HCT116 (cell line): Measurements from ENCODE around the gene DHX58. TPM values are rescaled to one million over a fixed set of nuclear protein-coding genes. Genes with fewer than 3 reads are reported as not detected.

Source experiments
- ATAC-seq: fragments of 200-7000 bp; cut with Tn5 transposase; 2 replicates; pipeline ENCODE4 v1.9.1; 2020; ENCODE audit warnings: mild to moderate bottlenecking, moderate library complexity
- BruUV-seq: library from RNA; stranded (reverse); fragments of 400-500 nt; replicated peaks from 2 replicates; lab custom pipeline; 2021; lab: Mats Ljungman, UMichigan
- CTCF ChIA-PET: fragments of 300-600 bp; sonication (Branson Sonifier 250); formaldehyde crosslinking; loops from one replicate; lab custom pipeline; 2021; ENCODE audit warnings: antibody characterized with exemption; lab: Charles Lee
- POLR2A ChIA-PET: fragments of 300-600, 350-600 bp; sonication (Branson Sonifier 250); formaldehyde crosslinking; loops from one replicate; lab custom pipeline; 2021; ENCODE audit warnings: antibody characterized with exemption; lab: Charles Lee
- RAD21 ChIA-PET, 2 experiments: fragments of 300-600 bp; sonication (Branson Sonifier 250); formaldehyde crosslinking; loops; one replicate each; lab custom pipeline; 2023; ENCODE audit warnings: low total read pairs in 2 of 2; ENCODE audit not compliant: uncharacterized antibody in 2 of 2, unreplicated experiment in 2 of 2, low non-redundant PET in 1 of 2; lab: Charles Lee
- DNase-seq: peaks from one replicate; pipeline ENCODE4 v3.0.0-alpha.2; 2010; ENCODE audit warnings: low read depth, low spot score
- H2AFZ ChIP-seq: fragments of 200-600 bp; shearing (Covaris generic), sonication (generic); 2 replicates; pipeline ENCODE4 v1.6.1; 2017; ENCODE audit warnings: low read depth, mixed run types, mixed read lengths, antibody characterized with exemption, low read length; ENCODE audit not compliant: poor library complexity, severe bottlenecking
- H3K27ac ChIP-seq: 2 replicates; pipeline ENCODE4 v1.5.1; 2012; ENCODE audit warnings: low read depth, low read length
- H3K27me3 ChIP-seq: fragments of 200-600 bp; sonication (generic); 2 replicates; pipeline ENCODE4 v1.6.1; 2016; ENCODE audit warnings: mixed run types, low read length, mixed read lengths; ENCODE audit not compliant: insufficient read depth
- H3K36me3 ChIP-seq, 2 experiments: fragments of 200-500 bp in 1 of 2; fragments of 200-600 bp in 1 of 2; sonication (Bioruptor generic) in 1 of 2; sonication (generic) in 1 of 2; 2 replicates each; pipeline versions ENCODE4 v1.5.1 to v1.6.1; 2014 to 2016; ENCODE audit warnings: low read length in 2 of 2, inconsistent platforms in 1 of 2, mixed read lengths in 1 of 2, mixed run types in 1 of 2; ENCODE audit not compliant: insufficient read depth in 2 of 2, control insufficient read depth in 1 of 2
- H3K4me1 ChIP-seq, 2 experiments: fragments of 200-600 bp in 1 of 2; sonication (generic) in 1 of 2; 2 replicates each; pipeline versions ENCODE4 v1.5.1 to v1.6.1; 2012 to 2017; ENCODE audit warnings: low read length in 2 of 2, inconsistent platforms in 1 of 2, mild to moderate bottlenecking in 1 of 2, mixed read lengths in 1 of 2, mixed run types in 1 of 2, moderate library complexity in 1 of 2; ENCODE audit not compliant: insufficient read depth in 2 of 2, control insufficient read depth in 1 of 2
- H3K4me2 ChIP-seq: fragments of 200-600 bp; sonication (generic); 2 replicates; pipeline ENCODE4 v1.6.1; 2017; ENCODE audit warnings: mixed run types, low read length, mixed read lengths
- H3K4me3 ChIP-seq, 2 experiments: fragments of 200-600 bp in 1 of 2; sonication (generic) in 1 of 2; replicated peaks in 1 of 2; 2 replicates each; pipeline ENCODE4 v1.5.1; 2011 to 2016; ENCODE audit warnings: low read length in 2 of 2, control low read depth in 1 of 2, low read depth in 1 of 2, mild to moderate bottlenecking in 1 of 2, mixed read lengths in 1 of 2, mixed run types in 1 of 2
- H3K79me2 ChIP-seq: fragments of 200-600 bp; sonication (generic); 2 replicates; pipeline ENCODE4 v1.6.1; 2017; ENCODE audit warnings: mild to moderate bottlenecking, mixed run types, low read length, moderate library complexity, mixed read lengths; ENCODE audit not compliant: insufficient read depth
- H3K9ac ChIP-seq: fragments of 200-600 bp; sonication (generic); 2 replicates; pipeline ENCODE4 v1.6.1; 2016; ENCODE audit warnings: low read length, mixed read lengths
- H3K9me2 ChIP-seq: fragments of 200-600 bp; sonication (generic), shearing (Covaris generic); 2 replicates; pipeline ENCODE4 v1.6.1; 2017; ENCODE audit warnings: mixed run types, mild to moderate bottlenecking, moderate library complexity; ENCODE audit not compliant: insufficient read depth
- H3K9me3 ChIP-seq, 2 experiments: fragments of 200-500 bp in 1 of 2; fragments of 200-600 bp in 1 of 2; sonication (Bioruptor generic) in 1 of 2; sonication (generic) in 1 of 2; 2 replicates each; pipeline ENCODE4 v1.6.1; 2014 to 2017; ENCODE audit warnings: low read length in 2 of 2, mixed read lengths in 2 of 2, inconsistent platforms in 1 of 2, low read depth in 1 of 2, mild to moderate bottlenecking in 1 of 2, mixed run types in 1 of 2, moderate library complexity in 1 of 2; ENCODE audit not compliant: control insufficient read depth in 1 of 2, insufficient read depth in 1 of 2
- H4K20me1 ChIP-seq: fragments of 200-600 bp; sonication (generic), shearing (Covaris generic); 2 replicates; pipeline ENCODE4 v1.6.1; 2017; ENCODE audit warnings: mixed run types, mild to moderate bottlenecking, moderate library complexity; ENCODE audit not compliant: insufficient read depth
- CEBPB ChIP-seq: IDR thresholded peaks from 2 replicates; pipeline ENCODE4 v1.6.1; 2012; ENCODE audit warnings: low read depth
- EGR1 ChIP-seq: IDR thresholded peaks from 2 replicates; pipeline ENCODE4 v1.6.1; 2012; ENCODE audit warnings: low read depth
- ELF1 ChIP-seq: IDR thresholded peaks from 2 replicates; pipeline ENCODE4 v1.6.1; 2012; ENCODE audit warnings: low read depth, borderline replicate concordance
- EZH2phosphoT487 ChIP-seq: fragments of 200-600 bp; IDR thresholded peaks from 2 replicates; pipeline ENCODE4 v1.6.1; 2018; ENCODE audit warnings: antibody characterized with exemption, borderline replicate concordance
- RAD21 ChIP-seq: IDR thresholded peaks from 2 replicates; pipeline ENCODE4 v1.6.1; 2012; ENCODE audit warnings: low read depth, mild to moderate bottlenecking
- SP1 ChIP-seq: IDR thresholded peaks from 2 replicates; pipeline ENCODE4 v1.6.1; 2012; ENCODE audit warnings: low read depth
- SRF ChIP-seq: IDR thresholded peaks from 2 replicates; pipeline ENCODE4 v1.6.1; 2012; ENCODE audit warnings: low read depth
- TCF7L2 ChIP-seq: IDR thresholded peaks from 2 replicates; pipeline ENCODE4 v1.7.0; 2011; ENCODE audit warnings: borderline replicate concordance, inconsistent platforms; ENCODE audit not compliant: insufficient read depth, insufficient read length; ENCODE audit errors: extremely low read depth
- ZFX ChIP-seq: fragments of 450-650 bp; IDR thresholded peaks from 2 replicates; pipeline ENCODE4 v1.6.1; 2017
- intact Hi-C: fragments of 100-400 bp; cut with micrococcal nuclease; formaldehyde crosslinking; loops from 2 replicates; pipeline ENCODE4 v1.10.0; 2022
- total RNA-seq: library from RNA; stranded (reverse); gene quantifications from one replicate; pipeline ENCODE4 v1.2.1, GENCODE V29; 2021; ENCODE audit not compliant: unreplicated experiment
- TF ChIP-seq, protein P1 (sequence below): IDR thresholded peaks from 2 replicates; pipeline ENCODE4 v1.6.1; 2011; ENCODE audit warnings: mild to moderate bottlenecking, low read length, moderate library complexity; ENCODE audit not compliant: insufficient replicate concordance; ENCODE audit errors: extremely low read depth
- TF ChIP-seq, protein P2 (sequence below): IDR thresholded peaks from 2 replicates; pipeline ENCODE4 v1.6.1; 2012; ENCODE audit warnings: low read depth

Gene DHX58
- total RNA-seq, 1 experiment from 2014 or later = 1.2 TPM

DNA sequence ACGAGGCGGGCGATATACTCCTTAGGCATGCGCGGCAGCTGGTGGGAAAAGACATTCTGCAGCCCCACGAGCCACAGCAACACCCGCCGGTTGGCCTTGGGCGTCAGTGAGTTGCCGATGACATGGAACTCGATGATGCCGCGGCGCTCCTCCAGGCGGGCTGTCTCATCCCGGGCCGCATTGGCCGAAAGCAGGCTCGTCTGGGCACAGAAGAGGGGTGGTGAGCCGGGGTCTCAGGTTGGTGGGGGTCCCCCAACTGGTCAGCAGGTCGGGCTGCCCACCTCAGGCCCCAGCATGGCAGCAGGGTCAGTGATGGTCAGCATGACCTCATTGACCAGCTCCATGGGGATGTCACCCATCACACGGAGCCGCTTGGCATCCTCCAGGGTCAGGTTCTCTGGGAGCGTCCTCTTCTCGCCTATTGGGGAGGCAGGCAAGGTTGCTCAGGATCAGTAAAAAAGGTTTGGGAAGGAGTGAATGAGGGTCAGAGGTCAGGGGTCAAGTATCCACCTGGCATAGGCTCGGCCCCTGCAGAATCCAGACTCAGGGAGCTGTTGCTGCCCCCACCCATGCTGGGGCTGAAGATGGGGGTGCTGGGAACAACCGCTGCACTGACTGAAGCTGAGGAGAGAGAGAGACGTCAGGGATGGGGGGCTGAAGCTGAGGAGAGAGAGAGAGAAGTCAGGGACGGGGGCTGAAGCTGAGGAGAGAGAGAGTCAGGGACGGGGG is 5.0 kb upstream of the DHX58 start:
- ATAC-seq (no peak), DNase-seq (no peak)
- BruUV-seq = no TSS peak
- no peak overlapping the region for H3K4me3 ChIP-seq
- H3K9me2 ChIP-seq = no peaks in the 10 kb centered on the region
- TF ChIP-seq EZH2phosphoT487 (no peak), TCF7L2 (no peak), EGR1 (no peak), CEBPB (no peak), ZFX (no peak), SRF (no peak), SP1 (no peak), RAD21 (no peak), ELF1 (no peak)
- TF ChIP-seq, protein P1, sequence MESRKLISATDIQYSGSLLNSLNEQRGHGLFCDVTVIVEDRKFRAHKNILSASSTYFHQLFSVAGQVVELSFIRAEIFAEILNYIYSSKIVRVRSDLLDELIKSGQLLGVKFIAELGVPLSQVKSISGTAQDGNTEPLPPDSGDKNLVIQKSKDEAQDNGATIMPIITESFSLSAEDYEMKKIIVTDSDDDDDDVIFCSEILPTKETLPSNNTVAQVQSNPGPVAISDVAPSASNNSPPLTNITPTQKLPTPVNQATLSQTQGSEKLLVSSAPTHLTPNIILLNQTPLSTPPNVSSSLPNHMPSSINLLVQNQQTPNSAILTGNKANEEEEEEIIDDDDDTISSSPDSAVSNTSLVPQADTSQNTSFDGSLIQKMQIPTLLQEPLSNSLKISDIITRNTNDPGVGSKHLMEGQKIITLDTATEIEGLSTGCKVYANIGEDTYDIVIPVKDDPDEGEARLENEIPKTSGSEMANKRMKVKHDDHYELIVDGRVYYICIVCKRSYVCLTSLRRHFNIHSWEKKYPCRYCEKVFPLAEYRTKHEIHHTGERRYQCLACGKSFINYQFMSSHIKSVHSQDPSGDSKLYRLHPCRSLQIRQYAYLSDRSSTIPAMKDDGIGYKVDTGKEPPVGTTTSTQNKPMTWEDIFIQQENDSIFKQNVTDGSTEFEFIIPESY = no peak
- TF ChIP-seq, protein P2, sequence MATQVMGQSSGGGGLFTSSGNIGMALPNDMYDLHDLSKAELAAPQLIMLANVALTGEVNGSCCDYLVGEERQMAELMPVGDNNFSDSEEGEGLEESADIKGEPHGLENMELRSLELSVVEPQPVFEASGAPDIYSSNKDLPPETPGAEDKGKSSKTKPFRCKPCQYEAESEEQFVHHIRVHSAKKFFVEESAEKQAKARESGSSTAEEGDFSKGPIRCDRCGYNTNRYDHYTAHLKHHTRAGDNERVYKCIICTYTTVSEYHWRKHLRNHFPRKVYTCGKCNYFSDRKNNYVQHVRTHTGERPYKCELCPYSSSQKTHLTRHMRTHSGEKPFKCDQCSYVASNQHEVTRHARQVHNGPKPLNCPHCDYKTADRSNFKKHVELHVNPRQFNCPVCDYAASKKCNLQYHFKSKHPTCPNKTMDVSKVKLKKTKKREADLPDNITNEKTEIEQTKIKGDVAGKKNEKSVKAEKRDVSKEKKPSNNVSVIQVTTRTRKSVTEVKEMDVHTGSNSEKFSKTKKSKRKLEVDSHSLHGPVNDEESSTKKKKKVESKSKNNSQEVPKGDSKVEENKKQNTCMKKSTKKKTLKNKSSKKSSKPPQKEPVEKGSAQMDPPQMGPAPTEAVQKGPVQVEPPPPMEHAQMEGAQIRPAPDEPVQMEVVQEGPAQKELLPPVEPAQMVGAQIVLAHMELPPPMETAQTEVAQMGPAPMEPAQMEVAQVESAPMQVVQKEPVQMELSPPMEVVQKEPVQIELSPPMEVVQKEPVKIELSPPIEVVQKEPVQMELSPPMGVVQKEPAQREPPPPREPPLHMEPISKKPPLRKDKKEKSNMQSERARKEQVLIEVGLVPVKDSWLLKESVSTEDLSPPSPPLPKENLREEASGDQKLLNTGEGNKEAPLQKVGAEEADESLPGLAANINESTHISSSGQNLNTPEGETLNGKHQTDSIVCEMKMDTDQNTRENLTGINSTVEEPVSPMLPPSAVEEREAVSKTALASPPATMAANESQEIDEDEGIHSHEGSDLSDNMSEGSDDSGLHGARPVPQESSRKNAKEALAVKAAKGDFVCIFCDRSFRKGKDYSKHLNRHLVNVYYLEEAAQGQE = no peak
- H3K79me2 ChIP-seq = no peaks in the 10 kb centered on the region
- peaks cover 3 to 11% of the 10 kb centered on the region in 2 experiments for H3K36me3 ChIP-seq
- H3K4me2 ChIP-seq = no peak overlapping the region
- intact Hi-C loops = loop anchor here (5.0 kb wide), 1 partner anchor 410 kb away; no protein-coding TSS in a partner anchor
- H3K27me3 ChIP-seq = no peaks in the 10 kb centered on the region
- no peak overlapping the region for H3K9ac ChIP-seq
- no peaks in the 10 kb centered on the region for H4K20me1 ChIP-seq
- no peaks in the 10 kb centered on the region for H3K9me3 ChIP-seq
- POLR2A ChIA-PET = no interaction called here
- CTCF ChIA-PET = interaction anchor here (1.1 to 1.3 kb wide), 2 partner anchors 10 to 100 kb away, joined by 3 read pairs; partner anchors contain the start of gene DNAJC7
- no peak overlapping the region for H2AFZ ChIP-seq
- H3K27ac ChIP-seq = no peak overlapping the region
- RAD21 ChIA-PET = no interaction called here
- H3K4me1 ChIP-seq = peaks cover 5 to 24% of the 10 kb centered on the region in 2 experiments; a peak in 3 of 4 replicates
